Stimulated activated CD4-positive, alpha-beta T cell treated with anti-CD3 and anti-CD28 coated beads, Interleukin-15, amount 100 ng/mL, for 1 hour (primary cell): ENCODE measurements around the gene DLG2.

Experiments used
- DNase-seq, 2 donors: peaks; one replicate each; pipeline ENCODE4 v3.0.0-alpha.2; 2020; ENCODE audit warnings: low read depth in 1 of 2, low spot score in 1 of 2

Gene DLG2

DNA sequence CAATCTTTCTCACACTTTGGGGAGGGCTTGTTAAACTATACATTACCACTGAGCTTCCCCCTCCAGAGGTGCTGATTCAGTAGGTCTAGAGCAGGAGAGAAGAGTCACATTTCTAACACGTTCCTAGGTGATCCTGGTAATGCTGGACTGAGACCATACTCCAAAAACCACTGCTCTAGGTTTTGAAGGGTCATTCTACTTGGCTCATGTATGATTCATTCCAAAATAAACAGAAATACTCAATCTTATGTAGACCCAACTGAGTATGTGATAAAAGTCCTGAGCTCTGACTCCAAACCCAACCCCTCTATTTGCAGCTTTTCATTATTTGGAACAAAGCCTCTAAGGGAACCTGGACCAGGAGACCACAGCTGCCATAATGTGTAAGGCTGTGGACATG, 1558.1 kb downstream of the DLG2 start:
- DNase-seq, result no peak

DNA sequence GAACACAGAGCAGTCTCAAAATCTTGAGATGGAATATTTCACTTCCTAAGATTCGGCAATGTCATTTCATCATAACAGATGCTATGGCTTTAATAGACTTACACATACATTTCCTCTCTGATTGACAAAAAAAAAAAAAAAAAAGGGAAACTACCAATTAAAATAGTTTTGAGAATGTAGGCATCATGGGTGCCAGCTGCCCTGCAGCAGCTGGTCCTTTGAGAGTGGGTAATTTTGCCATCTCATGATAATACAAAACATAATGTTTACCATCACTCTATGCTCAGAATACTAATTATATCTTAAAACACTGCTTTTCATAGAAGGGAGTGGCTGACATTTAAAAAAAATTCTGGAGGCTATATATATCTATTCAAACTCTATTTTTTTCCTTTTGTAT, 1565.4 kb downstream of the DLG2 start:
- DNase-seq, result no peak

DNA sequence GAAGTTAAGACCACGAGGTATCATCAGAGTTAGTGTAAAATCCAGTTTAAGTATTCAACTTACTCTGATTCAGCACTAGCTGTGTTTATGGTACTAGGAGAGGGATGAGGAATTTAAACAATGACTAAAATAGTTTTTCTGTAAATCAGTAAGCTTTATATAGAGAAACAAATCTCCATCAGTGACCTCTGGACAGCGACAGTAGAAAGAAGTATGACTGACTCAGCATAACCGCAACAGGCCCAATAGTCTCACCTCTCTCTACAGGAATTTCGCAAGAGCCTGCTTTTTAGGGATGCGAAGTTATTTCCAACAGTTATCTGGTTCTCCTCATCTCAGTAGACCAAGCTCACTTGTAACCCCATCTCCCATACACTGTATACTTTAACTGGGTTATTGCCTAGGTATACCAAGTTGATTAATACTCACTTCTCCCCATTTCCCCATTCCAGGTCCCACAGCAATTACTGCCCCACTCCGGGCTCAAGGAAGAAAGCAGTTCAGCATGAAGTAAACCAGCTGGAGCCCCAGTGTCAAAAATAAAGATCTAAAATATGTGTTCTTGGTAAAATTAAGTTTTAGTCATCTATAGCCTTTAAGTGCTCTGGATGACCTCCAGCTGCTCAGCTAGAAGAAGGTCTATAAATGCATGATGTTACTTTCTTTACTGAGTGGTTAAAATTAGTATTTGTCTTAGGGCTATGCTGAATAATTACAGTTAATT, 1570.3 kb downstream of the DLG2 start:
- DNase-seq, result no peak

DNA sequence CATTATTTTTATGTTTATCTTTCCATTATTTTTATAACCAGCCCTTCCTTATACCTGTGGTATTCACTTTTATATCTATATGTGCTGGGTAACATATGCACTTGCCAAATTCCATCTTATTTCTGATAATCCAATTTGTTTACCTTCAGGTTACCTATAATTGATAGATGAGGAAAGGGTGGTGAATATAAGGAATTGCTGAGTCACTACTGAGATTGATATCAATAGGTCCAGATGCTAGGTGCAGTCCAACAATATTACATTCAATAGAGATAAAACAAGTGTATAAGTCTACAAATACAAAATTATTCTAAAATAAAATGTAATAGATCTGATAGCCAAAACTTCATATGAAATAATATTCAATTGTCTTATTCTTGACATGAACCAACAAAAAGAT, 1582.0 kb downstream of the DLG2 start:
- DNase-seq, result no peak

DNA sequence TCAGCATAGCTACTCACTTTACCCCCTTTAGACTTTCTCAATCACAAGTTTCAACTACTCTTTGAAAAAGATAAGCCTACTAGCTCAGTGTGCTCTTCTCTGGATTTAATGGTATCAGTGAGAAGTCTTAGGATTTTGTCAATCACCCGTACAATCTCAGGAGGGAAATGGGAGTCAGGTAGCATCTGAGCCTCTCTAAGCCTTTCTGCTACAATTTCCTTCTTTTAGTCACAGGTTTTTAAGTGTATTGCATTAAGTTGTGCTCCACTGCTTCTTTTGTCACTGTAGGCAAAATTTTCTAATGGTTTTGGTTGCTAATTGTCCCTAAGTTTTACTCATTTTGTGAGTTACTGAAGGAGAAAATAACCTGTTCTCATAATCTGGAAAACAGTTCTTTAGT, 1582.4 kb downstream of the DLG2 start:
- DNase-seq, result no peak

DNA sequence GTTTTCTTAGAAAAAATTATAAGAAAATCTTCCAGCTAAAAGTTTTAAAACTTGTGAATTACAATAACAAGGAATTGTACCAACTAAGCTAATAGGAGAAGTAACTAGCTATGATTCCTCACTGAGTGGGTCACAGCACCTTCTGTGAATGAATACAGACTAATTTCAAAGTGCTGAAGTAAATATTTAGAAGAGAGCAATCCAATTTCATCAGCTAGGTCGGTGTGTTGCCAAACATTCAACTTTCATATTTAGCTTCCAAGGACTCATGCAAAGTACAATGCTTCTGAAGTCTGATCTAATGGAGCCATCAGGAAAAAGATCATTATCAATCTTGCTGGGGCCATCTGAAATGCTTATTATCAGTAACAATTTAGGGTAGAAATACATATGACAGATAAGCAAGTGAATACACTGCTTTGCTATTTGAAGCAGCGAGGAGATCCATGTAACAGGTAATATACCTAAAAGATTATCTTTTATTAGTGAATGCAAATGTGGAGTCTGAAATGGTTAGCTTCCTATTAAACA, 1590.4 kb downstream of the DLG2 start:
- DNase-seq, result no peak

DNA sequence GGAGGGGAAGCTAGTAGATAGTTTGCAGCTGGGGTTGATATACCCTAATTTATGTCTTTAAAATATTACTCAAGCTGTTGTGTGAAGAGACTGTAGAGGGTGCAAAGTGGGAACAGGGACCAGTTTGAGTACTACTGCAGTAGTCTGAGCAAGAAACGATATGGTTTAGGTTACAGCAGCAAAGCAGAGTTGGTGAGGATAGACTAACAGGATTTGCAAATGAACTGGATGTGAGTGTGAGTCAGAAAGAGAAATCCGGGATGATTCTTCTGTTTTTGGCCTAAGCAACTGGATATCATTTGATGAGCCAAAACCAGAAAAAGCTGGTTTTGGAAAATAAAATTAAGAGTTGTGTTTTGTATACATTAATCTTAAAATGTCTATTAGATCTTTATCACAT, 1591.5 kb downstream of the DLG2 start:
- no peak for DNase-seq

DNA sequence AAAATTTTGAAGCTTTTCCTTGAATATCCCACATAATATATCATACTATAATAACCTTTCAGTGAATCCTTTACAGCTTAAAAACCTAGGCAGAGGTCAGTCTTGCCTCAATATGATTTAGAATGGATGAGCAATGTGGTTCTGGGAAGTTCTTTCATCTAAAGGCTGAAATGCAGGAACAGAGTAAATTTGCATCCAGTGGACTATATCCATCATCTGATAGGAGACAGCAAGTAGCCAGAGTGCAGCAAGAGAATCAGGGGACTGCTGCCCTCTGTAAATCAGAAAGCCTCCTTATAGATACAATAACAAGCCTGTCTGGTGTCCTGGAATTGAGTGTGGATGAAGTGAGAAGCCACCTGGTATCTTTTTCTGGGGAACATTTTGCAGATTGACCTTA, 1592.7 kb downstream of the DLG2 start:
- no peak for DNase-seq

DNA sequence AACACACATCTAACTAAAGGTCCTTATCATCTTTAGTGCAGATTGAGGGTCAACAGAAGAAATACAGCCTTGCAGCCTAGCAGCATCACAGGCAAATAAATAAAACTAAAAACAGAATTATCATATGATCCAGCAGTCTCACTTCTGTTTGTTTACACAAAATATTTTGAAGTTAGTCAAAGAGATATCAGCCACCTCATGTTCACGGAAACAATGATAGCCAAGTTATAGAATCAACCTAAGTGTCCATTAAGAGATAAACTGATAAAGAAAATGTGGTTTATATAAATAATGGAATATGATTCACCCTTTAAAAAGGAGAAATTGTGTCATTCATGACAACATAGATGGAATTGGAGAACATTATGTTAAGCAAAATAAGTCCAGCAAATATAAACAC, 1602.9 kb downstream of the DLG2 start:
- DNase-seq, result no peak

DNA sequence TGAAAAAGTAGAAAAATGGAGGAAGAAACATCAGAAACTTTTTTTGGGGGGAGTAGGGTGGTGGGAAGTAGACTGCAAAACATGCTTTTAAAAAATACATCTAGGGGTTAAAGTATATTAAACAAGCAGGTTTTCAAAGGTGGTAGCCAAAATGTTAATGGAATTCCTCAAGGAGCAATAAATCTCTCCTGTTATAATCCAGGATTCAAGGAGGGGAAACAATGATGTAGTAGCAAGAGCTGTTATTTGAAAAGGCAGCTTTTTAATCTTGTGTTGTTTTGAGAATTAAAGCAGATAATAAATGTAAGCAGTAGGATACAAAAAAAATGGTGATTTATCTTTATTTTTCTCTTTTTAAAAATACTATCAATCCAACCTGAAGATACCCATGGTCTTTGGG, 1604.4 kb downstream of the DLG2 start:
- DNase-seq, result no peak

DNA sequence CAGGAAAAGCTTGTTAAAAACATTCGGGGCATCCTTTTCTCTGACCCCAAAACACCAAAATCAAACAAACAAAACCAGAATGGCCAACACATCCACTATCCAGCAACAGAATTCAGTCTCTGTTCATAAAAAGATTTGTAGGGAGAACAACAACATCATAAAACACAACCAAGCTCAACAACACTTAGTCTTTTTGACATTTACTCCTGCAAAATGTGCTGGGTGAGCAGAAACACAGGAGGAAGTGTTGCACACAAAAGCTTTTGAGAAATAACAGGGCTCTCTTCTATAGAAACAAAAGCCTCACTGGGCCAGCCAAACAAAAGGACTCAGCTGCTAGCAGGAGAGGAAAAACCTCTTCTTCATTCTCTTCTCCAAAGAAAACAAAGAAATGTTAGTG, 1604.9 kb downstream of the DLG2 start:
- no peak for DNase-seq

DNA sequence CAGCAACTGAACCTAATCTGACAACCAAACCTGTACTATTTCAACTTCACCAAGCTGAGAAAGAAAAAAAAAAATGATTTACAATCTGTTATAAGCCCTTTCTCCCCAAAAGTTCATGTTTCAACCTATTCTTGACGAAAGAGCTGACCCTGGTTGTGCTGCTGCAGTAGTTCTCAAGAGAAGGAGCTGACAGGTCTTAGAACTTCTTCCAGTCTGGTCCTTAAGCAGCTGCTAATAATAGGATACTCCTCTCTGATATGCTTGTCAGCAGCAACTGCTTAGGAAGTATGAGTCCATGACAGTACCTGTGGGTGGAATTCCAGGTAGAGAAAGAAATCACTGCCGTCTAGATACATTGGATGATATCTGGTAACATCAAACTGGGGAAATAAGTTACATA, 1605.9 kb downstream of the DLG2 start:
- DNase-seq, result no peak

DNA sequence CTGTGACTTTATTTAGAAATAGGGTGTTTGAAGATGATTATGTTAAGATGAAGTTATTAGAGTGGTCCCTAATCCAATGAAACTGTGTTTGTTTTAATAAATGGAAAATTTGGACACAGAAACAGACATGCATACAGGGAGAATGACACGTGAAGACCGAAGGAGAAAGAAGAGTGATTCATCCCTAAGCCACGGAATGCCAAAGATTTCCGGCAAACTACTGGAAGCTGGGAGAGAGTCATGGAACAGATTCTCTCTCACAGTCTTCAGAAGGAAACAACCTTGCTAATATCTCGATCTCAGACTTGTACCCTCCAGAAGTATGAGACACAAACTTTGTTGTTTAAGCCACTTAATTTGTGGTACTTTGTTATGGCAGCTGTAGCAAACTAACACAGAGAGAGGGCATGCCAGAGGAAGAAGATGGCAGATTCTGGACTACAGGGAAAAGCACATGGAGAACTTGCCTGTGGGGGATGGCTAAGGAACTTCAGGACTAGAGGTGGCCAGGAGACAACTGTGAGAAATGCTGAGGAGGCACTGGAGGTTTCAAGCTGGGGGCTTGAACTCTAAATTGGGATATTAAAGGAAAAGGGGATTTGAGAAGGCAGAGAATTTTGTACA, 1607.5 kb downstream of the DLG2 start:
- no peak for DNase-seq

DNA sequence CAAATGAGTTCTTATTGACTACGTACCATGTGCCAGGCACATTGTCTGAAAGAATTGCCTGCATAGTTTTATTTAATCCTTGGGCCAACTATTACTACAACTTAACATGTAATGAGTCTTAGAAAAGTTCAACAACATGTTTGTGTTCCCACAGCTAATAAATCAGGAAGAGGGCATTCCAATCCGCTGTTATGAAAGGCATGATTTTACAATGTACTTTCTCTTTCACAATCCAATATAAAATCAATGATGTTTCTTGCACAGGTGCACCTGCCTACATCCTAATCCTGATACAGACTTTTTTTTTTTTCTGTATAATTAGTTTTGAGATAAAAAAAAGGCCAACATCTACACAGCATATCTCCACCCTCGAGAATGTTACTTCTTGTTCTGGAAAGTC, 1612.6 kb downstream of the DLG2 start:
- no peak for DNase-seq

DNA sequence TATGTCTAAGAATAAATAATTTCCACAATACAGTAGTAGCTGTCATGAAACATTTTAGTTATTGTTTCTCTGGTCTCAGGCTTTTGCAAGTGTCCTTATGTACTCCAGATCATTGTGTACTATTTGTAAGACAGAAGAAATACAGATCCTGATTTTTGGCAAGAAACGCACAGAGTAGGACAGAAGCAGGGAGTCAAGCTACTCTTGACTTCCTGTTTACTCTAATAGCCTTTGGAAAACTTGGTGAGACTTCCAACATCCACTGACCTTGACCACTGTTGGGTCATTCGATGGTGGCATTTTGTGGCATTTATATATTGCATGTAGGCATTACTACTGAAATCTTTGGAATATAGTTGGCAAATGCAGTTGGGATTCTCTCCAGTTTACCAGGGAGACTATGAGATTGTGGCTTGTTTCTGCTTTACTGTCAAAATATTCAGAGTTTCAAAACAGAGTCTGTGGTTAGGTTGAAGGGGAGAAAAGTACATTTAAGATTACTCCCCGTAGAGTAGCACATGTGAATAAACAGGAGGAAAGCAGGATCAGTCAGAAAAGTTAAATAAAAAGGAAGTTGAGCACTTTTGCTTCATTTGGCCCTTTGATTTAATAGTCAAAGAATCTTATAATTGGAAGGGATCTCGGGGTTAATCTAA, 1614.8 kb downstream of the DLG2 start:
- no peak for DNase-seq

DNA sequence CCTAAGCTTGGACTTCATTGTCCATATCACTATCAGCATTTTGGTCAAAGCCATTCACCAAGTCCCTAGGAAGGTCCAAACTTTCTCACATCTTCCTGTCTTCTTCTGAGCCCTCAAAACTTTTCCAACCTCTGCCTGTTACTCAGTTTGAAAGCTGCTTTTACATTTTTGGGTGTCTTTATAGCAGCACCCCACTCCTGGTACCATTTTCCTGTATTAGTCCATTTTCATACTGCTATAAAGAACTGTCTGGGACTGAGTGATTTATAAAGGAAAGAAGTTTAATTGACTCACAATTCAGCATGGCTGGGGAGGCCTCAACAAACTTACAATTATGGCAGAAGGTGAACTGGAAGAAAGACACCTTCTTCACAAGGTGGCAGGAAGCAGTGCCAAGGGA, 1624.0 kb downstream of the DLG2 start:
- no peak for DNase-seq

DNA sequence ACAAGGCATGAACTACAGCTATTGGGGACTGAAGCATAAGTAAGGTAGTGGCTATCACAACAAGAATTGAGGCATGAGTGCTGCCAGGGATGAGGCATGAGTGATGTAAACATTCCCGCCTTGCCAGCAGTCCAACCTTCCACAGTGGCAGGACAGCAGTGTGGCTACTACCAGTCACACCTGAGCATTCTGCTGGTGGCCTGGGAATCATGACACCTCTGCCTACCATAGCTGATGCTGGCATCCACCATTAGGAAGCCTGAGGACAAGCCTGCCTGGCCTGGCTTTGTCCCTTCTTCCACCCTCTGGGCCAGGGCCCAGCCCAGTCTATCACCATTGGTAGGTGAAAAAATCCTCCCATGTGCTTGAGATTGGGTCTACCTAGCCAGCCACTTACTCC, 1628.2 kb downstream of the DLG2 start:
- no peak for DNase-seq

DNA sequence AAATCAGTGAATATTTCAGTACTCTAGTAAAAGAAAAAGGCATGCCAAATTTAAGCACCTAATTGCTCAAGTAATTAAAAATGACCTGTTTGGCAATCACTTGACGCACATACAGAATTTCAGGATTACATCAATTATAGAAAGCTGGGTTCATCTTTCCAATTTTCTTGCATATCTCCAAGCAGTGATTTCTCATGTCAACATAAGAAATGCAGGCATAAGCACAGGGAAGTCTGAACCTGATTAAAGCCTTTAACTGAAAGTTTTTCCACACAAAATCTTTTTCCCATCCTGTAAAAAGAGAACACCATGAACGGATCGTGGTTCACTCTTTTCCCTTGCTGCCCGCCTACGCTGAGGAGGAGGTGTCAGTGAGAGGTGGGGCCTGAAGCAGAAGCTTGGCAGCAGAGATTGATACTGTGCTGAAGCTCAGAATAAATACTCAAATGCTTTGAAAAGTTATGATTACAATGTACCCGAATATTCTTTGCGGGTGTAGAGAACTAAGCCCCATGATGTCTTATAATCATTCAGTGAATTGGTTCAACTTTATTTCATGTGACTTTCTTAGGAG, 1636.9 kb downstream of the DLG2 start:
- no peak for DNase-seq

DNA sequence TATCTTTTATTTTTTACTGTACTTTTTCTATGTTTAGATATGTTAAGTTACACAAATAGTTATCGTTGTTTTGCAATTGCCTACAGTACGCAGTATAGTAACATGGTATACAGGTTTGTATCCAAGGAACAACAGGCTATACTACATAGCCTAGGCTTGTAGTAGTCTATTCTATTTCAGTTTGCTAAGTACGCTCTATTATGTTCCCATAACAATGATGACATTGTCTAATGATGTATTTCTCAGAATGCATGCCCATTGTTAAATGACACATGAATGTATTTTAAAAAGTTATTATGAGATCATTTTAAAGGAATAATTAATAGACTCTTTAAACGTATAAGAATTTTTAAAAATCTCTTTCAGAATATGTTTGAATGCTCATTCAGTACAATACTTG, 1644.3 kb downstream of the DLG2 start:
- DNase-seq, result no peak

DNA sequence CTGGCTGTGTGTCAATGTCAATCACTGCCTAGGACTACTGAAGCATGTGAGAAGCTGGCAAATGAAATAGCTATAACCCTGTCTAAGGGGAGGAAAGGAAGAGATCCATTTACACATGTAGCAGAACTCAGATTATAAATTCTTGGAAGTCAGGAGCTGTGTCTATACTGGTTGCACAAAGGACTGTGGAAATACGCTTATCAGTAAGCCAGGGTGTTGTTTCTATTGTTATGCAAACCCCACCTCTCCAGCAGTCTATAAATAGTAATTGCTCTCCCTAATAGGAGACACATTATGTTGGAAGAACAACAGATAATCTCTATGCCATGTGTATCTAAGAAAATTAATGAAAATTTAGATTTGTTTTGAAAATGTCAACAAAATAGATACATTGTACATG, 1647.6 kb downstream of the DLG2 start:
- DNase-seq, result no peak

DNA sequence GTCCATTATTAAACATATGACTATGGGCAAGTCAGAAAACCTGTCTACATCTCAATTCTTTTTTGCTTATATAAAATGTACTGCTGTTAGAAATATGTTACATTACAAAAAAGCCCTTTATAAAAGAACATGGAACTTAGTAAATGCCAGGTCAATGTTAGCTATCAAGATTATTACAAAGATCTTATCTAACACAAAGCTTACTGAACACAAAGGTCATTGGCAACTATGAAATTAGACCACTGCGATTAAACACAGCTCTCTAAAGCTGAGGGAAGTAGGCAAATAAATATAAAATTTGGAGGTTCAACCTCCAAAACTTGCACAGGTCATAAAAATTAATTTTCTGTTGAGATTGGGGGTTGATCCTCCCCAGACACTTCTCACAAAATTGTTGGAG, 1648.2 kb downstream of the DLG2 start:
- DNase-seq, result no peak

DNA sequence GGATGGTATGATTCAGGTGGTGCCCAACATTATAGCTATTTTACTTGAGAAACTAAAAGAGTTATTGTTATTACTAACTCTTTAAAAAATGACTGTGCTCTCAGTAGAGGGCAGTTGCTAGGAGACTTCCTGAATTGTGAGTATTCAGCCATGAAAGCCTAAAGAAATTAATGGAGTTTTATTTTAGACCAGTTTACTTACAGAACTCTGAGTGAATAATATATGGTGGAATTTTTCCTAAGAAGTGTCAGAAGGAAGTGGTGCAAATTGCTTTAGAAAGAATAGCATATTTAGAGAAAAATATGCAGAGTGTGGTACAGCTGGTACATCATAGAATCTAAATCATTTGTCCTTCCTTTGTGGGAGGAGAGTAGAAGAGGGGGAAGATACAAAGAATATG, 1651.1 kb downstream of the DLG2 start:
- DNase-seq, result no peak
